Measurements from ENCODE around the gene PRIM2.
"Not testable (repeated sequence)": the region's sequence is repeated elsewhere in the genome, so short reads cannot be mapped to it uniquely, and the experiment has no call there.

DNA sequence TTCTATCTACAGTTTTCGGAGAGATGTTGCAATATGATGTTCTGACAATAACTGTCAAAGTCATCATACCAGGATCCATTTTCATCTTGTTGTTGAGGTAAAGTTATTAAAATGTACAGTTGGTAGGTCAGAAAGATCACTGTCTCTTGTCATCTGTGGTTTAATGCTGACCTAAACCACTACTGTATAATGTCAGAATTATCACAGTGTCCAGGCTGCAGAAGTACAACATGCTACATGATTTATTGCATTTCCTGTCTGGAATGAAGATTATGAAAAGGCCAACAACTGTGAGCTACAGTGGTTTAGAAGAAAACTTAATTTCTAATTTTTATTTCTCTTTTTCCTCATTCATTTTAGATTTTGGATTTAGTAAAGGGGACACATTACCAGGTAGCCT lies 314.3 kb downstream of the PRIM2 start:
- not testable (repeated sequence) for TF ChIP-seq EP300 (conservative IDR thresholded peaks at IDR 0.05; ENCODE audit: poor library complexity, severe bottlenecking)
- TF ChIP-seq, protein P1, sequence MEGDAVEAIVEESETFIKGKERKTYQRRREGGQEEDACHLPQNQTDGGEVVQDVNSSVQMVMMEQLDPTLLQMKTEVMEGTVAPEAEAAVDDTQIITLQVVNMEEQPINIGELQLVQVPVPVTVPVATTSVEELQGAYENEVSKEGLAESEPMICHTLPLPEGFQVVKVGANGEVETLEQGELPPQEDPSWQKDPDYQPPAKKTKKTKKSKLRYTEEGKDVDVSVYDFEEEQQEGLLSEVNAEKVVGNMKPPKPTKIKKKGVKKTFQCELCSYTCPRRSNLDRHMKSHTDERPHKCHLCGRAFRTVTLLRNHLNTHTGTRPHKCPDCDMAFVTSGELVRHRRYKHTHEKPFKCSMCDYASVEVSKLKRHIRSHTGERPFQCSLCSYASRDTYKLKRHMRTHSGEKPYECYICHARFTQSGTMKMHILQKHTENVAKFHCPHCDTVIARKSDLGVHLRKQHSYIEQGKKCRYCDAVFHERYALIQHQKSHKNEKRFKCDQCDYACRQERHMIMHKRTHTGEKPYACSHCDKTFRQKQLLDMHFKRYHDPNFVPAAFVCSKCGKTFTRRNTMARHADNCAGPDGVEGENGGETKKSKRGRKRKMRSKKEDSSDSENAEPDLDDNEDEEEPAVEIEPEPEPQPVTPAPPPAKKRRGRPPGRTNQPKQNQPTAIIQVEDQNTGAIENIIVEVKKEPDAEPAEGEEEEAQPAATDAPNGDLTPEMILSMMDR (IDR thresholded peaks at IDR 0.05; ENCODE audit: poor library complexity, severe bottlenecking), result not testable (repeated sequence)

Data from neural cell (in vitro differentiated cells).